HG03108 (cell line): ENCODE results near the gene GRK3.
"Not testable (repeated sequence)": the region's sequence is repeated elsewhere in the genome, so short reads cannot be mapped to it uniquely, and the experiment has no call there.

Source experiments
- ATAC-seq: cut with Tn5 transposase; IDR thresholded peaks from one replicate; pipeline ENCODE4 v1.9.1; 2021; ENCODE audit warnings: moderate library complexity; ENCODE audit not compliant: unreplicated experiment

The GRK3 gene

DNA sequence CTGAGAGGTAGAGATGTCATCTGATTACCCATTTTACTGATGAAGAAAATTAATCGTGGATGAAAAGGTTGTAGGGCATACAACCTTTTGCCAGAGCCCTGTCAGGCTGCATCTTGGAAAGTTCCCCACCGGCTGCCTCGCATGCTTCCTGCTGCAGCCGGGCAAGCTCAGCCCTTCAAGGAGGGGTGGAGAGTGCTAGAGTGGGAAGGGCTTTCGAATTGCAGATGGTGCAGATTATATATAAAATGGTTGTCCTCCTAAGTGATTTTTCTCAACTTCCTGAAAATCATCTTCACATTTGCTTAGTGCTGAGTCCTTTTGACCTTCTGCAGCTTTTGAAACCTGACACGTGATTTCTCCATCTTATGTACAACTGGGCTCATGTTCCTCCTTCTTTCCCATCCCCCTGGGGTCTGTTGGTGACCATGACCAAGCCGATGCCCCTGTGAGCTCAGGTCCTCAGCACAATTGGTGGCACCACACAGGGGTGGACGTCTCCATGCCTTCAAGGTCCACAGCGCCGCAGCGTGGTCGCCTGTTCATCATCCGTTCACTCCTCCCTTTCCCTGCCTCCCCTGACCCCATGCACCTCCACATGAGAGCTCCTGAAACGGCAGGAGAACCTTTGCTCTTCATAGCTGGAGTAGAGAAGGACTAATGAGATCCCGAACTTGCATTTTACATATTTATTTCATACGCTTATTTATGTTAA, 129.9 kb downstream of the GRK3 start:
- ATAC-seq: no peak

DNA sequence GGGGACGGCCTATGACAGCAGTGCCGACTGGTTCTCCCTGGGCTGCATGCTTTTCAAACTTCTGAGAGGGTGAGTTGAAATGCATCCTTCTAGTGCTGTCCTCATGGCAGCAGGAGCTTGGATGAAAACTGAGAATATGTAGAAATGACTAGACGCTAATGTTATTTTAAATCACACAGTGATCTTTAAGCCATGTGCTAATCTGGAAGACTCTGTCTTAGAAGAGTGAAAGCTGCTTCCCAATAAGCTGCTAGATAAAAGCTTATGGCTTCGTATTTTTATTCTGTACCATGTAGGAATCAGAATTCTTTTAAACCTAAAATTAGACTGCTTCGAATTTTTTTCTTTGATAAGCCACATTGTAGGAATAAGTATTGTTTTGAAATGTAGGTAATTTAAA, 130.7 kb downstream of the GRK3 start:
- no peak for ATAC-seq

DNA sequence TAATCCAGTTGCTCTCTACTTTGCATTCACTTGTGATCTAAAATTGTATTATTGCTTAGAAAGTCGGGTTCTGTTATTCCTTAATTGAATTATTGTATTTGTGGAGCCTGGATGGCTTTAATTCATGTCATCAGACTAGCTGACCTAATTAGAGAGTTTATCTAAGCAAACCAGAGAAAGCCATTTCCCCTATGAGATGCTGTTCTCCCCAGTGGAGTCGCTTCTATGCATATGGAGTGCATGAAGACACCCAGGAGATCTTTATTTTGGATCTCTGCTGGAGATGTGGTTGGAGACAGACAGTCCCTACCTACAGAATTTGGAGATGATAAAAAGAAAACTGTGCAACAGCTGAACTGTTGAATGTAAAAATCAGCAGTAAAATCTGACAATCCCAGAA, 132.3 kb downstream of the GRK3 start:
- ATAC-seq: no peak

DNA sequence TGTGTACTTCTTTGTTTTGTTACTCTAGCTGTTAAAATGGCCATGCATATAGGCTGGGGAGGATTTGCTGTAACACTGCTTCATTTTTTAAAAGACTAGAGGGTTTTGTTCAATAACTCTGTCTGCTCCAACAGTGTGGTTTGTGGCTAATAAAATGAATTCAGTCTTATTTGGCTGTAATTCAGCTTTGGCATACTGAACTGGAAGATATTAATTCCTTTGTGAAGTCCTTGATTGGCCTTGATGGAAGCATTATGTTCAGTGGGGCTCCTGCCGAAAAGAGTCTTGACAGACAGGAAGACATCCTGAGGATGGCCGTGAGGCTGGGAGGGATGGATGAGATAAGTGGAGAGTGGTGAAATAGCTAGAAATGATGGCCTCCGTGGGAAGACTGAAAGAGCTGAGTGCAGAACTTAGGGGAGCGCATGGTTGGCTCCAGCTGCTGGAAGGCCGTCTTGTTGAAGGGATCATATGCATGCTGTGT, 132.7 kb downstream of the GRK3 start:
- ATAC-seq: no peak

DNA sequence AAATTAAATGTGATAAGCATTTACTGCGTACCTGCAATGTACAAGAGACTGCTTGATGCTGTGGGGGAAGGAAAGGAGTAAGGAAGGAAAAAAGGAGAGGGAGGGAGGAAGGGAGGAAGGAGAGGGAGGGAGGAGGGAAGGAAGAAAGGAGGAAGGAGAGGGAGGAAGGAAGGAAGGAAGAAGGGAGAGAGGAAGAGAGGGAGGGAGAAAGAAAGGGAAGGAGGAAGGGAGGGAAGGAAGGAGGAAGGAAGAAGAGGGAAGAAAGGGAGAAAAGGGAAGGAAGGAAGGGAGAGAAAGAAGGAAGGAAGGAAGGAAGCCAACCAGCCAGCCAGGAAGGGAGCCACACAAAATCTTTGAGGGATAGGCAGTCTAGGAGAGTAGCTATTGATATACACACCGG, 133.5 kb downstream of the GRK3 start:
- no peak for ATAC-seq

DNA sequence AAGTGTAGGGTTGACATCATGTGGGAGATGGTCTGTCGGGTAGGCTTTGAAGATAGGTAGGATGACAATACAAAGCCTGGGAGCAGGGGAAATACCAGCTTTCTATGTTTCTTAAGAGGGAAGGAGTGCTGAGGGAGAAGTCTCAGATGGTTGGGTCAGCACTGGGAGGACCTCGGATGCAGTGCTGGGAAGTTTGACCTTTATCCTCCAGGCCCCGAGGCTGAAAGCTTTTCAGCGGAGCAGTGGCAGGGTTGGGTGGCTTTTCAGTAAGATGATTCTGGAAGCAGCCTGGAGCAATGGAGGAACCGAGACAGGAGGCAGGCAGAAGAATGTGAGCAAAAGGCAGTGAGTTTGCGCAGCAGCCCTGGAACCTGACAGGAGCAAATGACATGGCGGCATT, 134.0 kb downstream of the GRK3 start:
- no peak for ATAC-seq

DNA sequence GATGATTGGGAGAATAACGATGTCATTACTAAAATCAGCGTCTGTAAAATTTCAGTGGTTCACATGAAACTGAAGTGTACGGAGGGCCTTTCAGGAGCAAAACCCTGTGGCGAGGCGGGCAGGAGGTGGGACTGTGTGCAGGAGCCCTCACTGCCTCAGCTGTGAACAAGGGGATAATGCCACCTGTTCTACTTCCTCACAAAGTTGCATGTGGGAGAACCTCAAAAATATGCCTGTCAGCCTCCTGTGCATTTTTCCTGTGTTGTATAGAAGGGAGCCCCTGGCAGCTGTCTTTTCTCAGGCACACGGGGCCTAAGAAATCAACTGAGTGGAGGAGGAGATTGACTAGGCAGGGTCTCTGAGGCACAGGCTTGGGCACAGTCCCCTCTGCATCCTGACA, 134.5 kb downstream of the GRK3 start:
- ATAC-seq: no peak

DNA sequence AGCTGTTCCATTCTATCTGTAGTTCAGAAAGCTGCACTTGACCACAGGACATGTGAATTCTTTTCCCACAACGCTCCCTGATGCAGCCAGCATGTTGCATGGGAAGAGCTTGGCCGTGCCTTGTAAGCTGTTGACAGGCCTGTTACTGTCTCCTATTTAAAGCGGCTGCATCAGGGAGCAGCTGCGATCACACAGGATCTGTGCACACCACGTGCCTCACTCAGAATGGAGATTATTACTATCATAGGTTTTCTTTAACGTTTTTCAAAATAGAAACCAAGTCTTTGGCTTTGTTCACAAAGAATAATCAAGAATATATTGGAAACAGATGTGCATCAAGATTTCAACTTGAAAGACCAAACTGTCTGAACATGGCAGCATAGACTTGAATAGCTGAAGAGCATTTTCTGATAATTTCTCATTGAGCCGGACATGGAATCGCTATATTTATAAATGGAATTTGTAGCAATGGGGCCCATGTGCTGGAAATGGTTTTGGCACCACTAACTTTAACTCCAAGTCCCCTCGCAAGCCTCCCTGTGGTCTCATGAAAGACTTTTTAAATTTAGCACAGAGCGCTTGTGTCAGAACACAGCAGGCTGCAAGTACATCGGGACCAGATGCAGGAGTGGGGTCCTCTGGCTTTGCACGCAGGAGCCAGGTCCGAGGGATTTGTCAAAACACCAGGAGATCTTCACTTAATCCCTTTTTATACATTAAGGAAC, 136.7 kb downstream of the GRK3 start:
- ATAC-seq: no peak

DNA sequence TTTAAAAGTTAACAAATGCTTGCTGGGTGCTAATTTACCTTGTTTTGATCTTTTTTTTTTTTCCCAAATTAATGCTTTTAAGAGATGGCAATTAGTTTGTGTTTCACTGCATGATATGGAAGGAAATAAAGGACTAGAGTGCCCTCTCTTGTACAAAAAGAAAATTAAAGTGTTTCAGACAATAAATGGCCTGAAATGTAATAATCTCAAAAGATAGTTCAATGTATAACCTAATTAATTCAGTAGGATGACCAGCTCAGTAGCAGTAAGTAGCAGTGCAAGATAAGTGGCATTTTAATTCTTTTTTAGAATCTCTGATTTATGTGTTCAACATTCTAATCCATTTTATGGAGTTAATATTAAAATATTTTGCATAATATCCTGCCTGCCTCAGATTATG, 137.6 kb downstream of the GRK3 start:
- no peak for ATAC-seq

DNA sequence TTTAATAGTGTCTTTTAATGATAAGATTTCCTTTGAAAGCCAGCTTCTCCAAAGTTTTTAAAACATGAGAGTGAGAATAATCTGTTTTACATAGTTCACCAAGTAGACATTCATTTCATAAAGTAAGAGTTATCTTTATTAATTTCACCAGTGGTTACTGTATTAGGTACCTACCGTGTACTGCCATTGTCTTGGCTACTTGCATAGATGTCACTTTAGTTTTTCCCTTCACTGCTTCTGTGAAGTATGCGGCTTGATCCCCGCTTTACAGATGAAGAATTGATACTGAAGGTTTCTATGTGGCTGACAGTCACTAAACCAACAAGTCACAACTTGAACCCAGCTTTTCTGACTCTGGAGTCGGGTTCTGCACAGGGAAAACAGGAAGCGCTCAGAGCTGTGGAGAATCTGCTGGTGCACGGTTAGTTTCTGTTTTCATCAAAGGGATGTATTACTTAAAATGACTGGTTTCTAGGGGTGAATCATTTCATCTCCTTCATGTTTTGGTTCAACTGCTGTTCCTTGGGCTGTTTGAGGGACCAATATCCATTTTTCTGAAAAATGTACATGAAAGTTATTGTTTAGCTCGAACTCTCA, 138.2 kb downstream of the GRK3 start:
- no peak for ATAC-seq

DNA sequence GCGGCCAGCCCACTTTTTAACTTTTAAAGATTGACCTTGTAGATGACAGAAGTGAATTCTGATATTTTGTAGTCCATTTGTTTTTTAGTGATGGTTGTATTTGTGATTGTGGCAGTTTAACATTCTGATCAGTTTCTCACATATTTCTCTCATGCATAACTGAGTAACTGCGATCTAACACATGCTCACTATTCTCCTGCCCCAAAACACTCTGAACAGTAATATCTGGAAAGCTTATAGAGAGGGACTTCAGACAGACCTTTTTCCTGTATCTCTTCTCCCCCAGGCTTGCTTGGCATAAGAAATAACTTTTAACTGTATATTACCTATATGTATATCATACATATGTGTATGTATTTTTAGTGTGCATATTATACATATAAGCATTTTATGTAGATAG, 140.2 kb downstream of the GRK3 start:
- no peak for ATAC-seq

DNA sequence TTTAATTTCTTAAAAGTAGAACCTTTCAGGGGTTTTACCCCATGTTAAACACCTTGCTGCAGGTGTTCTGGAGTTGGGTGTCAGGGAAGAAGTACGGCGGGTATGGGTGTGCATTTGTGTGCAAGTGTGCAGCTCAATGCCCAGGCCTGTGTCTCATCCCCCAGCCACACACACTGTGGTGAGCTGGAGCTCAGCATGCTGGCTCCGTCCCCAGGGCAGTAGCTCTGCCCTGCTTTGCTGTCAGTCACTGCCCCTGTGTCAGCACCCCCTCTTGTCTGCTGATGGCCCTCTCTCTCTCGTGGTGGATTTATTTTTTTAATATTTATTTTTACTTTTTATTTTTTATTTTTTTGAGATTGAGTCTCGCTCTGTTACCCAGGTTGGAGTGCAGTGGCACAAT, 141.7 kb downstream of the GRK3 start:
- no peak for ATAC-seq

DNA sequence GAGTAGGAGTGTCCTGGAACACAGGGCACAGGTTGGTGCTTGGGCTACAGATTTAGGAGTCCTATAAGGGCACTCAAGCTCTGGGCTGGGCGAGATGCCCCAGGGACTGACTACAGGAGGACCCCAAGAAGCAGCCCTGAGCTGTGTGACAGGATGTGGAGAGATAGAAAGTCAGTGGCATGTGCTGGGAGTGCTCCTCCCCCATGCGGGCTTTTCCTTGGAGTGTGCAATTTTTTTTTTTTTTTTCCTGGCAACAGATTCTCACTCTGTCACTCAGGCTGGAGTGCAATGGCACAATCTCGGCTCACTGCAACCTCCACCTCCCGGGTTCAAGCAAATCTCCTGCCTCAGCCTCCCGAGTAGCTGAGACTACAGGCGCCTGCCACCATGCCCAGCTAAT, 144.0 kb downstream of the GRK3 start:
- ATAC-seq: not testable (repeated sequence)

DNA sequence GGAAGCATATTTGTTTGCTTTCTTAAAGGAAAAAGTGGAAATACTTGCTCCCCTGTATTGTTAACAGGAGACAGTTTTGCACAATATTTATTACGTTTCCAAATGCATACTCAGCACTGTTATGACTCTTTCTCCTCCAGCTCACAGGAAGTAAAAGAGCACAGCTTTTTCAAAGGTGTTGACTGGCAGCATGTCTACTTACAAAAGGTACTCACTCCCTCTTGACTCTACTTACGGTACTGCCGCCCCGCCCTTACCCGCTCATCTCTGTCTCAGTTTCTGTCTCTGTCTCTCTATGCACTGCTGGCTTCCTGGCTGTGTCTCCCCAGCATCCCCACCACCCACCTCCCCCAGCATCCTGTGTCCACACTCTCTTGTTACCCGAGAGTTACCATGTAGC, 145.3 kb downstream of the GRK3 start:
- no peak for ATAC-seq

DNA sequence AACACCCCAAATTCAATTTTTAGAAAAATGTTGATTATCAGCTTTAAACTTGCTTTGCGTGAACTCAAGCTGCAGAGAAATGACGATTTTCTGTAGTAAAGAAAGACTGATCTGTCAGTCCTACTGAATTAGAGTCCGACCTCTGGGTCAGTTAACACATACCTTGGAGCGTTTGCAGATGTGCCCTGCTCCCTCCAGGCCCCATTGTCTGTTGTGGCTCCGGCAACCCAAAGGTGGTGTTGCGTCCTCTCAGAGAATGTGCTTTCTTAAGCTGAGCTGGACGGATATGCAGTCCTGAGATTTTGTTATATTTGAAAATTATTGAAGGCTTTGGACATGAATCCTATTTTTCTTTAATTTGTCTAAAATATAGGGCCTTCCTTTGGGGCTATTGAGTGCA, 146.0 kb downstream of the GRK3 start:
- ATAC-seq: no peak

DNA sequence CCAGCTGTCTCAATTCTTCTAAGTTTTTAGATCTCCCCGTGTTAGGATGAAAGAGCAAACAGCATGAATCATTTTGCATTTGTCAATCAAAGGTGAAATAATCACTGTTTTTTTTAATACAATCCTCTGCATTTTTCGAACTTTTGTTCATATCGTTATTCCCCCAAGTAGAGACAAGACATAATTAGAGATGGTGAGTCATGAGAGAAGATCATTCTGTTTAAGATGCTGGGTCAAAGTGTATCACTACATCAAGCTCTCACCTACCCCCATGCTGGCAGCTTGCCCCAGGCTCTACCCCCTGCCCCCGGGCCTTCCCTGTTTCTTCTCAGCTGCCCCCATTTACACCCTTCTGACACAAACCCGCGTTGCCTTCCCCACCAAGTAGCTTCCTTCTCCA, 147.0 kb downstream of the GRK3 start:
- no peak for ATAC-seq

DNA sequence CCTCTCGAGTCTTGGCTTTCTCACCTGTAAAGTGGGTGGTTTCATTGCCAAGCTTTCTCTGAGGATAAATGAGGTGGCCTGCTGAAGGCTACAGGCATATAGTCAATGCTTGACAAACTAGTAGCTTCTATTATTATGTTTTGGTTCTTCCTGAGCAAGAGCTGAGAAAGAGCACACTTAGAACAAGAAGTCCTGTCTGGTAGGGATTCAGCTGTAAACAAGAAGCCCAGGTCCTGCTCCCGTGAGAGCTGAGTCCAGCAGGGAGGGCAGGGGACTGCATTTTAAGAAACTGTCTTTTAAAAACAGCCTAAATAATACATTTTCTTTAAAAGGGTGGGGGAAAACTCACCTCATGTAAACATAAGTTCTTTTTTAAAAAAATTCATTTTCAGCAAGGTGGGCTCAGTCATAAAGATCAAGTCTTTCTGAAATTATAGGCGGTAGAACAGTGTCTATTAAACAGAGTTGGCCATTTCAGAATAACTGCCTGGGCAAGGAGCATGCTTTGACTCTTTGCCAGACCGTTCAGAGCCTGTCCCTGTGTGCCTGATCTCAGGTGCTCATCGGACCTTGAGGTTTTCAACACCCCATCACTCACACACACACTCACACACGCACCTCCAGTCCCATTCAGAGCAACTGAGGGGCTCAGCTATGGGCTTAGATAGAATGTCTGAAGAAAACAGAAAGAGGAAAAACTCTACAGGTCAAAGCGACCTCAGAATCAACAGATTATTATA, 148.4 kb downstream of the GRK3 start:
- ATAC-seq: no peak

DNA sequence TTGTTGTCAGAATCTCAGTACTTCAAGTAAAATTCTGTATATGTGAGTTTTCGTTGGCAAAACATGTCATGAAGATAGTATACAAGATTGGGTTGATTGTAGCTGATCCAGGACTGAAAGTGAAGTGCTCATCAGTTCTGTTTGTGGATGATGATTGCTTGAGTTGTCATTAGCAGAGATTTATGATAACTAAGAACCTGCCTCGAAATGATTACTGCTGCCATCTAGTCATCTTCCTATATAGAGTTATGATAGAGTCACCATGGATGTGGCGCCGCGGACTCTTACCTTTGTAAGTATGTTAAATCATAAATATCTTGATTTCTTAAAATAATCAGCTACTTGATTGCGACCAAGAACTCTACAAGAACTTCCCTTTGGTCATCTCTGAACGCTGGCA, 149.6 kb downstream of the GRK3 start:
- ATAC-seq: no peak

DNA sequence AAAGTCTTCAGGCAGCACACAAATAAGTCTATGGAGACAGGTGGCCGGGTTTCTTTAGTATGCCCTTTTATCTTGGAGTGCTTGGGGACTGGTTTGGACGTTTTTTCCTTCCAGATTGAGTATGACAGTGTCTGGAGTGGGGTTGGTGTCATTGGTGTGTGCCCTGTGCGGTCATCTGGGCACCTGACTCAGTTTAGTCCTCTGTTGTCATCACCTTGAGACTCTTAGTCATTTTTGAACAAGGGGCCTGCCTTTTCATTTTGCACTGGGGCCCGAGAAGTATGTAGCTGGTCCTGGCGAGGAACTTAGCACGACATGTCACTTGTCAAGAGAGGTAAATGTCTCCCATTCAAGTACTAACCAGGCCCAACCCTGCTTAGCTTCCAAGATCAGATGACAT, 150.3 kb downstream of the GRK3 start:
- no peak for ATAC-seq

DNA sequence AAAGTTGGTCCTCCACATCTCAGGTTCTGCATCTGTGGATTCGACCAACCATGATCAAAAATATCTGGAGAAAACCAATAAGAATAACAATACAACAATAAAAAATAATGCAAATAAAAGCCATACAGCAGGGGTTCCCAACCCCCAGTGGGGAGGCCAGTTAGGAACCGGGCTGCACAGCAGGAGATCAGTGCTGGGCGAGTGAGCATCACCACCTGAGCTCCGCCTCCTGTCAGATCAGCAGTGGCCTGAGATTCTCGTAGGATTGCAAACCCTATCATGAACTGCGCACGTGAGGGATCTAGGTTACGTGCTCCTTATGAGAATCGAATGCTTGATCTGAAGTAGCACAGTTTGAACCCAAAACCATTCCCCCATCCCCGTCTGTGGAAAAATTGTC, 152.2 kb downstream of the GRK3 start:
- ATAC-seq: no peak

DNA sequence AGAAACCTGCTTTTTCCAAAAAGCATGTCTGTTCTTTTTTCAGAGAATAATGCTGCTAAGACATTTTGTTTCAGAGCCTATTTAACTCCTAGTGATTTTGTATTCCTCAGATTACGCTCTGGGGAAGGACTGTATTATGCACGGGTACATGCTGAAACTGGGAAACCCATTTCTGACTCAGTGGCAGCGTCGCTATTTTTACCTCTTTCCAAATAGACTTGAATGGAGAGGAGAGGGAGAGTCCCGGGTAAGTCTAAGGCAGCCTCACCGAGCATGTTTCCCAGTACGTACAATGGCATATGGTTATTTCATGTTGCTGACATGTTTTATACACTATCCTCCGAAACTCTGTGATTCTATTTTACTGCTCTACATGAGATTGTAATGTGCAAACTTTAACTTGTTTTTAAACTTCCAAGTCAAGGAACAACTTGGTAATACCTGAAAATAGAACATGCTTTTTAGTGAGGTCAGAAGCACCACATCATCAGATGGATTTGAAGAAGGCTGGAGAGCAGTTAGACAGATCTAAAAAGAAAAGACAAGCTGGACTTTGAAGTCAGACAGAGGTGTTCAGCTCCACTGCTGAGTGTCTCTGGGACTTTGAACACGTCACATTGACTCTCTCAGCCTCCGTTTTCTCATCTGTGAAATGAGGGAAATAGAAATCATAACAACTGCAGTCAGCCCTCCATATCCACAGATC, 153.8 kb downstream of the GRK3 start:
- no peak for ATAC-seq
